Measurements from ENCODE around the gene LIN52. TPM values are rescaled to one million over a fixed set of nuclear protein-coding genes. Genes with fewer than 3 reads are reported as not detected.

The LIN52 gene
- polyA plus RNA-seq, 3 donors = 2.9 to 7.2 (median 4.8) TPM

DNA sequence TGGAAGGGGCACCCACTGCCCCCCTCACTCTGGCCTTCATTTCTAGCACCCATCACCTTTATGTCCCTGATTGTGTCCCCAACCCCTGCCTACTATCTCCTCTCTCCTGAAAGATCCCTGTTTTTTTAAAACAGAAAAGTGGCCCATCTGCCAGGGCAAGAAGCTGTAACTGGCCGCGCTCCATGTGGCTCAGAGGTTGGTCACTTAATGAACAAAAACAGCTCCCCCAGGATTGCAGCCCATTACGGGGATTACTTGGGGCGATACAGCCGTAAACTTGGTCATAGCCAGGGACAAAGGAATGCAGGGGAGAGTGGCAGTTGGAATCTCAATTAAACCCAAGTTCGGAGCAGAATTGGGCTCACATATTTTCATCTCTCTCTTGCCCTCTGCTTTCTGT, 119.7 kb downstream of the LIN52 start:
- H2AFZ ChIP-seq (ENCODE audit: insufficient read depth, low read depth, low read length, poor library complexity, severe bottlenecking) = no peak overlapping the region
- Mint-ChIP-seq H3K36me3 (peaks cover 28% of the 10 kb centered on the region in 2 donors), H3K27me3 (ENCODE audit: low read depth in 3 of 3) (peaks cover 3 to 8% (median 8%) of the 10 kb centered on the region in 3 donors), H3K4me3 (no peak overlapping the region), H3K4me1 (peaks cover 8% of the 10 kb centered on the region), H3K9me3 (no peaks in the 10 kb centered on the region), H3K27ac (no peak overlapping the region)
- TF ChIP-seq, protein P1, sequence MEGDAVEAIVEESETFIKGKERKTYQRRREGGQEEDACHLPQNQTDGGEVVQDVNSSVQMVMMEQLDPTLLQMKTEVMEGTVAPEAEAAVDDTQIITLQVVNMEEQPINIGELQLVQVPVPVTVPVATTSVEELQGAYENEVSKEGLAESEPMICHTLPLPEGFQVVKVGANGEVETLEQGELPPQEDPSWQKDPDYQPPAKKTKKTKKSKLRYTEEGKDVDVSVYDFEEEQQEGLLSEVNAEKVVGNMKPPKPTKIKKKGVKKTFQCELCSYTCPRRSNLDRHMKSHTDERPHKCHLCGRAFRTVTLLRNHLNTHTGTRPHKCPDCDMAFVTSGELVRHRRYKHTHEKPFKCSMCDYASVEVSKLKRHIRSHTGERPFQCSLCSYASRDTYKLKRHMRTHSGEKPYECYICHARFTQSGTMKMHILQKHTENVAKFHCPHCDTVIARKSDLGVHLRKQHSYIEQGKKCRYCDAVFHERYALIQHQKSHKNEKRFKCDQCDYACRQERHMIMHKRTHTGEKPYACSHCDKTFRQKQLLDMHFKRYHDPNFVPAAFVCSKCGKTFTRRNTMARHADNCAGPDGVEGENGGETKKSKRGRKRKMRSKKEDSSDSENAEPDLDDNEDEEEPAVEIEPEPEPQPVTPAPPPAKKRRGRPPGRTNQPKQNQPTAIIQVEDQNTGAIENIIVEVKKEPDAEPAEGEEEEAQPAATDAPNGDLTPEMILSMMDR (IDR thresholded peaks at IDR 0.05) = no peak
- peaks cover 4 to 19% of the 10 kb centered on the region in 2 donors for H3K36me3 ChIP-seq (replicated peaks in 1 of 2; ENCODE audit: control insufficient read depth in 1 of 2, insufficient read depth in 2 of 2, low read length in 2 of 2)
- H3K4me3 ChIP-seq (replicated peaks in 1 of 3; ENCODE audit: low read depth in 2 of 3, low read length in 3 of 3) = no peak overlapping the region
- no peaks in the 10 kb centered on the region for H4K20me1 ChIP-seq (ENCODE audit: insufficient read depth, low read length)
- H3K4me1 ChIP-seq (ENCODE audit: control insufficient read depth in 1 of 2, insufficient read depth in 2 of 2, low read length in 2 of 2) = peaks cover 0 to 2% of the 10 kb centered on the region in 2 donors
- H3K27me3 ChIP-seq (ENCODE audit: control insufficient read depth in 2 of 2, insufficient read depth in 2 of 2, low read length in 2 of 2) = no peaks in the 10 kb centered on the region
- no peak for DNase-seq
- intact Hi-C loops (cut with micrococcal nuclease) = no loop called here
- no peak overlapping the region for H3K27ac ChIP-seq (ENCODE audit: low read depth in 1 of 2, low read length in 2 of 2)
- no peak overlapping the region for H3K9ac ChIP-seq (ENCODE audit: insufficient read depth, low read length, poor library complexity, severe bottlenecking)
- no peaks in the 10 kb centered on the region for H3K9me3 ChIP-seq (replicated peaks in 1 of 2; ENCODE audit: control insufficient read depth in 1 of 2, insufficient read depth in 1 of 2, low read length in 2 of 2)
- no peaks in the 10 kb centered on the region for H3K79me2 ChIP-seq (ENCODE audit: insufficient read depth, low read length)
- WGBS (ENCODE audit: insufficient coverage) = 100% methylated on average over 3 of the region's 6 CpGs
- H3K4me2 ChIP-seq (replicated peaks; ENCODE audit: extremely low read depth, low read length, poor library complexity, severe bottlenecking) = no peak overlapping the region

DNA sequence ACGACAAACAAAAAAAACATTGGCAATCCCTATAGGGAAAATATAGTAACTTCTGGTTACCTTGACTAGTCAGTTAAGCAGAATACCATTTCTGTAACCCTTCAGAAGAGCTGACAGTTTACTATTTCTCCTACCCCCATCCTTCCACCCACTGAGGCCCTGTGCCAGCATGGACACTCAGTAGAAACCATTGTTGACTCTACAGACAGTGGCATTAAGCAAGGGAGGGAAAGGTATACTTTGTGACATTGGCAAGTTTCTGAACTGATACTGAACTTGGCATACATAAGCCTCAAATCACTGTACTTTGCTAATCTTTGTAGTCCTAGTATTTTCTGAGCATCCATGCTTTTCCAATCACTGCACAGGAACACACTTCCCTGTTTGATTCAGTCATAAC, 121.1 kb downstream of the LIN52 start:
- peaks cover 8% of the 10 kb centered on the region for H3K4me1 Mint-ChIP-seq
- Histone ChIP-seq H3K79me2 (ENCODE audit: insufficient read depth, low read length) (no peaks in the 10 kb centered on the region), H3K27me3 (ENCODE audit: control insufficient read depth in 2 of 2, insufficient read depth in 2 of 2, low read length in 2 of 2) (no peaks in the 10 kb centered on the region), H3K9me3 (replicated peaks in 1 of 2; ENCODE audit: control insufficient read depth in 1 of 2, insufficient read depth in 1 of 2, low read length in 2 of 2) (no peaks in the 10 kb centered on the region), H3K4me3 (replicated peaks in 1 of 3; ENCODE audit: low read depth in 2 of 3, low read length in 3 of 3) (no peak overlapping the region), H3K9ac (ENCODE audit: insufficient read depth, low read length, poor library complexity, severe bottlenecking) (no peak overlapping the region), H3K36me3 (replicated peaks in 1 of 2; ENCODE audit: control insufficient read depth in 1 of 2, insufficient read depth in 2 of 2, low read length in 2 of 2) (peaks cover 4 to 14% of the 10 kb centered on the region in 2 donors), H4K20me1 (ENCODE audit: insufficient read depth, low read length) (no peaks in the 10 kb centered on the region), H3K27ac (ENCODE audit: low read depth in 1 of 2, low read length in 2 of 2) (no peak overlapping the region), H2AFZ (ENCODE audit: insufficient read depth, low read depth, low read length, poor library complexity, severe bottlenecking) (no peak overlapping the region), H3K4me2 (replicated peaks; ENCODE audit: extremely low read depth, low read length, poor library complexity, severe bottlenecking) (no peak overlapping the region), H3K4me1 (ENCODE audit: control insufficient read depth in 1 of 2, insufficient read depth in 2 of 2, low read length in 2 of 2) (peaks cover 0 to 2% of the 10 kb centered on the region in 2 donors)
- H3K9me3 Mint-ChIP-seq = no peaks in the 10 kb centered on the region
- no peak overlapping the region for H3K4me3 Mint-ChIP-seq
- WGBS (ENCODE audit: insufficient coverage) = no CpG with 5 or more reads among the region's 1 CpG
- H3K27me3 Mint-ChIP-seq (ENCODE audit: low read depth in 3 of 3) = peaks cover 7 to 13% (median 8%) of the 10 kb centered on the region in 3 donors
- H3K27ac Mint-ChIP-seq = no peak overlapping the region
- intact Hi-C loops (cut with micrococcal nuclease) = no loop called here
- TF ChIP-seq, protein P1 (IDR thresholded peaks at IDR 0.05) = no peak
- DNase-seq = no peak
- peaks cover 16 to 18% of the 10 kb centered on the region in 2 donors for H3K36me3 Mint-ChIP-seq

All from CD14-positive monocyte (primary cell).